ENCODE results near the gene TNPO2. TPM values are rescaled to one million over a fixed set of nuclear protein-coding genes. Genes with fewer than 3 reads are reported as not detected.

TNPO2 gene
- 10 to 100 TPM; 80.8 to 81.9 TPM for total RNA-seq

DNA sequence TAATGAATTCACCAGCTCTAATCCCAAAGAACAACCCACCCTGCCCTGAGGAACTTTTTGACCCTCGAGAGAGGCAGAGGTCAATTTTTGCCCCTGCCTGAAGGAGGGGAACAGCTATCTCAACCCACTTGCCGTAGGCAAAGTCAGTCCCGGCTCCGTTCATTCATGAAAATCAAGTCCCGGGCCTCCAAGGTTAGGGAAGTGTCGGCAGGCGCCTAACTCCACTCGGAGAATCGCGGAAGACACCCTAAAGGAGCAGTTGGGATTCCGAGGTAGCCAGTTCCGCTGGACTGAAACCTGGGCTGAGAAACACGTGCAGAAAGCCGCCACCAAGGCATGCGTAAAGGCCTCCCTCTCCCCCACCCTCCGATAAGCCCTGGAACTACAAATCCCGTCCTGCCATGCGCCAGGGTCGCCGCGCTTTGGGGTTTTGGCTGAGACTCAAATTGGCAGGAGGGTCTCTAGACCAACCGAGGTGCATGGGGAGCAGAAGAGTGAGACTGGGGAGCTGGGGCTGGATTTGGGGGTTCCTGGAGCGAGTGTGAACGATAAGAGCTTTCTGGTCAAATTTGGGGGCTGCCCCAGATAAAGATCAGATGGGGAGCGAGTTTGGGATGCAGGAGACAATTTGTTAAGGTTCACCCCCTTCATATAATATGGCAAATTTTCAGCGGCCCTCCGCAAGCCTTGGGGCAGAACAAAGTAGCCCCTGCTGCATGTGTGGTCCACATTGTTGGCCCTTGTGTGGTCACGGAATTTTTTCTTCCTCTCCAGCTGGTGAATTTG lies at the start of gene TNPO2:
TSS of gene TNPO2 (minus strand) at position 292 of the 786 bp plus-strand sequence. CDS start 2,955 bp downstream, outside the sequence.
- Mint-ChIP-seq H3K27ac (peak within 1 kb of the TSS; percentile 86), H3K4me3 (peak within 1 kb of the TSS; percentile 89), H3K9me3 (no peaks in the 10 kb centered on the region), H3K4me1 (peaks cover 18% of the 10 kb centered on the region), H3K36me3 (peaks cover 18% of the 10 kb centered on the region), H3K27me3 (no peaks in the 10 kb centered on the region)
- ATAC-seq (ENCODE audit: low read depth) (peak; percentile 28), DNase-seq (peak; percentile 74)
- POLR2A ChIA-PET = interaction anchor here (0.5 to 7.2 kb wide), 10 partner anchors 10 to 158 kb away, joined by 3 to 162 read pairs (median 6); partner anchors contain the start of genes DHPS, FBXW9, GET3 and JUNB

DNA sequence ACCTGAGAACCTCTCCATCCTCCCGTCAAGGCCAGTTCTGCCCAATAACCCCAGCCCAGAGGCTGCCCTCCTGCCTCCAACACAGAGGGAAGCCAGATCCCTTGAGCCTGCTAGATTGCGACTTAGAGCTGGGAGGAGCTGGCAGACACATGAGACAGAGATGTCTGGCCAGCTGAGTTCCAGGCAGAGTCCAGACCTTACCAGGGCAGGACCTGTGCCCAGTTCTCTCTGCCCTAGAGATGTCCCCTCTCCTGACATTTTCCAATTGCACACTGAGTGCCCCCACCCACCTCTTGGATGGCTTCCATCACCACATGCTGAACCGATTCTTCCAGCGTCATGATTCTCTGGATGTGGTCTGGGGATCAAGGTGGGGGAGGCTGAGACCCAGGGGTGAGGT lies 48.6 kb upstream of the TNPO2 start:
- POLR2A ChIA-PET = interaction anchor here (2.7 kb wide), 1 partner anchor 21 kb away, joined by 20 read pairs; the partner anchor contains the start of gene JUNB
- Mint-ChIP-seq H3K4me1 (peaks cover 8% of the 10 kb centered on the region), H3K4me3 (no peak overlapping the region), H3K36me3 (no peaks in the 10 kb centered on the region), H3K27ac (no peak overlapping the region), H3K27me3 (no peaks in the 10 kb centered on the region), H3K9me3 (no peaks in the 10 kb centered on the region)
- ATAC-seq (ENCODE audit: low read depth) = no peak
- DNase-seq = no peak

DNA sequence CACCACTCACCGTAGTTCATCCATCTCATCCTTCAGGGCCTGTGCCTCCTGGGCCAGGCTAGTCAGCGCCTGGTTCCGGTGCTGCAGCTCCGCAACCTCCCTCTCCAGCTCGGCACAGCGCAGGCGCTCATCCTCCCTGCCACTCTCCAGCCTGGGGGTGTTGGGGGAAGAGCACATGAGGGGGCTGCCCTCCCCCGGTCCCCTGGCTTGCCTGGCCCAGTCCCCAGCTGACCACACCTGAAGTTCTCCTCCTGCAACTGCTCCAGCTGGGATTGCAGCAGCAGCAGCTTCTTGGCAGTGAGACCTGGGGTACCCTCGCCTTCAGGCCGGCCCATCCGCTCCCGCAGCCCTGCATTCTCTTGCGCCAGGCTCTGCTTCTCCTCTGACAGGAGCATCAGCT lies 47.2 kb upstream of the TNPO2 start:
- Mint-ChIP-seq H3K27ac (no peak overlapping the region), H3K36me3 (no peaks in the 10 kb centered on the region), H3K9me3 (no peaks in the 10 kb centered on the region), H3K27me3 (no peaks in the 10 kb centered on the region), H3K4me3 (no peak overlapping the region), H3K4me1 (peaks cover 8% of the 10 kb centered on the region)
- ATAC-seq (ENCODE audit: low read depth) (no peak), DNase-seq (no peak)
- POLR2A ChIA-PET = interaction anchor here (0.6 kb wide), 1 partner anchor 23 kb away, joined by 3 read pairs; no protein-coding TSS in a partner anchor

DNA sequence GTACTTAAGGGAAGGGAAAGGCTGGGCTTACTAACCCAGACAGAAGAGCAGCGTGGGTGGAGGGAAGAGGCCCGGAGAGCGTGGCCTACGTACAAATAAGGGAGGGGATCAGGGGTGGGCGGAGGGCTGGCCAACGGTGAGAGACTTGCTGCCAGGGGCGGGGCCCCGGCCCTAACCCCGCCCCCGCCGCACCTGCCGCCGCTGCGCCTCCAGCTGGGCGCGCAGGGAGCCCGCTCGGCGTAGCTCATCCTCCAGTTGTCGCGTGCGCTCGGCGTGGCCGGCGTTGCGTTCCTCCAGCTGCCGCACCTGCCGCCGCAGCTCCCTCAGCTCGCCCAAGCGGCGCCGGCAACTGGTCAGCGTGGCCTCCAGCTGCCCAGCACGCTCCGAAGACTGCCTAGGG lies 46.0 kb upstream of the TNPO2 start:
- peak overlapping the region; percentile 24 for H3K4me3 Mint-ChIP-seq
- ATAC-seq (ENCODE audit: low read depth) (no peak), DNase-seq (peak; percentile 45)
- peaks cover 8% of the 10 kb centered on the region for H3K4me1 Mint-ChIP-seq
- POLR2A ChIA-PET = interaction anchor here (0.9 kb wide), 1 partner anchor 24 kb away, joined by 3 read pairs; no protein-coding TSS in a partner anchor
- no peaks in the 10 kb centered on the region for H3K9me3 Mint-ChIP-seq
- no peaks in the 10 kb centered on the region for H3K27me3 Mint-ChIP-seq
- H3K36me3 Mint-ChIP-seq = no peaks in the 10 kb centered on the region
- H3K27ac Mint-ChIP-seq = no peak overlapping the region

DNA sequence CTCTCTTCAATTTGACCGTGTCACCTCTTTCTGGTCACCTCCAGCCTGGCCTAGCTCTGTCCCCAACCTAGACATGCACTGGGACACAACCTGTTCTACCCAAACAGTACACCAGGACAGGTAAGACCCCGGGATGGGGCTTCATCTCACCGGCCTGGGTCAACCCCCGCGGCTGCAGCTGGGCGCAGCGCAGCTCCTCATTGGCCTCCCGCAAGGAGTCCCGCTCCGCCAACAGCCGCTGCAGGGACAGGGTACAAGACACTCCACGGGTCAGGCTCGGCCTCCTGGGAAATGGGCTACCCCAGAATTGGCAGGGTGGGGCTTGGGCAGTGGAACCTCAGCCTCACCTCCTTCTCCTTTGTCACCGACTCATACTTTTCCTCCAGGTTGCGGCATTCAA lies 43.9 kb upstream of the TNPO2 start:
- H3K4me3 Mint-ChIP-seq = no peak overlapping the region
- no peaks in the 10 kb centered on the region for H3K36me3 Mint-ChIP-seq
- POLR2A ChIA-PET = interaction anchor here (3.1 kb wide), 1 partner anchor 24 kb away, joined by 30 read pairs; the partner anchor contains the start of gene JUNB
- H3K9me3 Mint-ChIP-seq = no peaks in the 10 kb centered on the region
- H3K4me1 Mint-ChIP-seq = peaks cover 3% of the 10 kb centered on the region
- no peak for DNase-seq
- no peaks in the 10 kb centered on the region for H3K27me3 Mint-ChIP-seq
- no peak overlapping the region for H3K27ac Mint-ChIP-seq
- ATAC-seq (ENCODE audit: low read depth) = no peak

DNA sequence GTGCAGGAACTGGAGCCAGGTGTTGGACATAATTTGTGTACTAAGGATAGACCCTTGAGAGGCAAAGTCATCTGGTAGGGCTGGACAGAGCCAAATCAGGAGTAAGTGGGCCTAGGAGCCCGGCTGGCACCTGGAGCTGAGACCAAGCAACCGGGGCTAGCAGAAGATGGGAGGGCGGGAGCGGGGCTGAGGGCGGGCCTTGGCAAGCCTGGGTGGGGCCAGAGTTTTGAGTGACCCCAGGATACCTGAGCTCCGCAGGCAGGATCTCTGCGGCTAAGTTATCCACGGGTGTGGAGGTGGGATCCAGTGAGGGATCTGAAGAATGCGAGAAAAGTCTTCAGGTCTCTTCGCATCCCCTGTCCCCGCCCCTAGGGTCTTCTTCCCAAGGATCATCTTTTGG lies 43.4 kb upstream of the TNPO2 start:
- Mint-ChIP-seq H3K27me3 (no peaks in the 10 kb centered on the region), H3K36me3 (no peaks in the 10 kb centered on the region), H3K4me3 (no peak overlapping the region), H3K4me1 (peaks cover 3% of the 10 kb centered on the region), H3K27ac (no peak overlapping the region), H3K9me3 (no peaks in the 10 kb centered on the region)
- POLR2A ChIA-PET = interaction anchor here (0.6 to 3.1 kb wide), 3 partner anchors 25 to 105 kb away, joined by 5 to 30 read pairs (median 11); partner anchors contain the start of gene JUNB
- DNase-seq = no peak
- ATAC-seq (ENCODE audit: low read depth) = no peak

DNA sequence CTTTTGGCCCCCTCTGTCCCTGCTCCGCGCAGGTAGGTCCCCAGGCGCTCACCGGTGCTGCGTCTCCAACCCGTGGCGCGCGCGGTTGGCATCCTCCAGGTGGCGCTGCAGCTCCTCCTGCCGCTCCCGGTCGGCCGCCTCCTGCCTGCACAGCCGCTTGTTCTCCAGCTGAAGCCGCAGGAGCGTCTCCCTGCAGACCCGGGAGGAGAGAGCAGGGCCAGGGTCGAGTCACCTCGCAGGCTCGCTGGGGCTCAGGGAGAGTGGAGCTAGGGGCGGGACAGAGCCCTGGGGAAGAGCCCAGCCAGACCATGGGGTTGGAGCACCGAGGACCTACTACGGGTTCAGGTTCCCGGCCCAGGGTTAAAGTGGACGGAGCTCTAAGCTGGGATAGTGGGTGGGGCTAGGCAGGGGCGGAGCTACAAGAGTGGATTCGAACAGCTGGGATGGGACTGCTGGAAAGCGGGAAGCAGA lies 42.4 kb upstream of the TNPO2 start:
- peak overlapping the region; percentile 43 for H3K4me3 Mint-ChIP-seq
- H3K36me3 Mint-ChIP-seq = no peaks in the 10 kb centered on the region
- DNase-seq (peak; percentile 90), ATAC-seq (ENCODE audit: low read depth) (peak; percentile 83)
- H3K9me3 Mint-ChIP-seq = no peaks in the 10 kb centered on the region
- H3K27ac Mint-ChIP-seq = no peak overlapping the region
- H3K4me1 Mint-ChIP-seq = peaks cover 2% of the 10 kb centered on the region
- POLR2A ChIA-PET = interaction anchor here (0.6 to 3.1 kb wide), 8 partner anchors 12 to 407 kb away, joined by 3 to 30 read pairs (median 4); partner anchors contain the start of gene JUNB
- H3K27me3 Mint-ChIP-seq = no peaks in the 10 kb centered on the region

DNA sequence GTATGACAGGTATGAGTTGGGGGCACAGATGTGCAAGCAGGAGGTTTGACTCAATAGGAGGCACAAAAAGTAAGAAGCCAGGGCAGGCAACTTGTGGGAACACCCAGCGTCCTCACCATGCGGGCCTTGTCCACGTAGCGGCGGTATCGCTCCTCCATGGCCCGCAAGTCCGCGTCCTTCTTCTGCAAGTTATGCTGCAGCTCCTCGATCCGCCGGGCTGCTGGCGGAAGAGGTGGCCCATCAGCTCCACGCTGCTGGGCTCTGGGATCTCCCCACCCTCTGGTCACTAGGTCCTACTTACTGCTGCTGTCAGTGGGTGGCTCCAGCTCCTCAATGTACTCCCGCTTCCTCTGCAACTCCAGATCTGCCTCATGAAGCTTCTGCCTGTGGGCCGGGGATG lies 41.0 kb upstream of the TNPO2 start:
- H3K9me3 Mint-ChIP-seq = no peaks in the 10 kb centered on the region
- no peak overlapping the region for H3K4me3 Mint-ChIP-seq
- ATAC-seq (ENCODE audit: low read depth) (no peak), DNase-seq (no peak)
- POLR2A ChIA-PET = interaction anchor here (1.8 kb wide), 1 partner anchor 31 kb away, joined by 4 read pairs; no protein-coding TSS in a partner anchor
- no peaks in the 10 kb centered on the region for H3K27me3 Mint-ChIP-seq
- peaks cover 2% of the 10 kb centered on the region for H3K4me1 Mint-ChIP-seq
- H3K36me3 Mint-ChIP-seq = no peaks in the 10 kb centered on the region
- no peak overlapping the region for H3K27ac Mint-ChIP-seq

DNA sequence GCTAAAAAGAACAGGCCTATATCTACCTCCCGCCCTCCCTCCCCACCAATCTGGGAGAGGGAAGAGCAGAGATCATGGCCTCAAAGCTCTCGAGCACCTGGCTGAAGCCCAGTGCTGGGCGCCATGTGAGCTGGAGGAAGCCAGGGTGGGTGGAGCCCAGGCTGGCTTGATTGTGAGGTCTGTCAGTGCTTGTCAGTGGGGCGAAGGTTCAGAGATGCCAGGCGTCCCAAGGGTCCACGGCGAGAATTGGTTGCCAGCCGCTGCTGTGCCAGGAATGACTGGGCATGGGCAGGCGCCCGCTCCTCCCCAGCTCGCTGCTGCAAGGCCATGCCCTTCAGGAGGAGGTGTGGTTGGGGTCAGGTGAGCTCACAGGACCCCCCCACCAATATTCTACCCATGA lies 39.4 kb upstream of the TNPO2 start:
- no peak overlapping the region for H3K27ac Mint-ChIP-seq
- DNase-seq (no peak), ATAC-seq (ENCODE audit: low read depth) (no peak)
- H3K36me3 Mint-ChIP-seq = no peaks in the 10 kb centered on the region
- H3K9me3 Mint-ChIP-seq = no peaks in the 10 kb centered on the region
- POLR2A ChIA-PET = interaction anchor here (0.5 to 1.2 kb wide), 2 partner anchors 38 to 110 kb away, joined by 3 to 4 read pairs; no protein-coding TSS in a partner anchor
- no peak overlapping the region for H3K4me3 Mint-ChIP-seq
- peaks cover 3% of the 10 kb centered on the region for H3K4me1 Mint-ChIP-seq
- no peaks in the 10 kb centered on the region for H3K27me3 Mint-ChIP-seq

DNA sequence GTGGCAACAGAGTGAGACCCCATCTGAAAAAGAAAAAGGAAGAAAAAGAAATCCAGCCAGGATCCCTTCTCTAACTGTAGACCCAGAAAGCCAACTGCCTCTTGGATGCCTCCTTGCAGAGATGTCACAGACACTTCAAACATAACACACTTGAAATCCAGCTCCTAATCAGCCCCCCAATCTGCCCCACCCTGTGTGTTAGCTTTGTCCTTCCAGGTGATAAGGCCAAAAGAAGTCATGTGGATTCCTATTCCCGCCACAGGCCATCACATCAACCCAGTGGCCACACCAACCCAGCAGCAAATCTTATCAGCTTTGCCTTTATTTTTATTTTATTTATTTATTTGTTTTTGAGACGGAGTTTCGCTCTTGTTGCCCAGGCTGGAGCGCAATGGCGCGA lies 36.0 kb upstream of the TNPO2 start:
- Mint-ChIP-seq H3K27ac (no peak overlapping the region), H3K9me3 (no peaks in the 10 kb centered on the region), H3K36me3 (no peaks in the 10 kb centered on the region), H3K4me1 (peaks cover 2% of the 10 kb centered on the region), H3K4me3 (no peak overlapping the region), H3K27me3 (no peaks in the 10 kb centered on the region)
- POLR2A ChIA-PET = interaction anchor here (0.5 to 1.9 kb wide), 3 partner anchors 33 to 152 kb away, joined by 3 to 7 read pairs (median 3); no protein-coding TSS in a partner anchor
- DNase-seq (no peak), ATAC-seq (ENCODE audit: low read depth) (no peak)

DNA sequence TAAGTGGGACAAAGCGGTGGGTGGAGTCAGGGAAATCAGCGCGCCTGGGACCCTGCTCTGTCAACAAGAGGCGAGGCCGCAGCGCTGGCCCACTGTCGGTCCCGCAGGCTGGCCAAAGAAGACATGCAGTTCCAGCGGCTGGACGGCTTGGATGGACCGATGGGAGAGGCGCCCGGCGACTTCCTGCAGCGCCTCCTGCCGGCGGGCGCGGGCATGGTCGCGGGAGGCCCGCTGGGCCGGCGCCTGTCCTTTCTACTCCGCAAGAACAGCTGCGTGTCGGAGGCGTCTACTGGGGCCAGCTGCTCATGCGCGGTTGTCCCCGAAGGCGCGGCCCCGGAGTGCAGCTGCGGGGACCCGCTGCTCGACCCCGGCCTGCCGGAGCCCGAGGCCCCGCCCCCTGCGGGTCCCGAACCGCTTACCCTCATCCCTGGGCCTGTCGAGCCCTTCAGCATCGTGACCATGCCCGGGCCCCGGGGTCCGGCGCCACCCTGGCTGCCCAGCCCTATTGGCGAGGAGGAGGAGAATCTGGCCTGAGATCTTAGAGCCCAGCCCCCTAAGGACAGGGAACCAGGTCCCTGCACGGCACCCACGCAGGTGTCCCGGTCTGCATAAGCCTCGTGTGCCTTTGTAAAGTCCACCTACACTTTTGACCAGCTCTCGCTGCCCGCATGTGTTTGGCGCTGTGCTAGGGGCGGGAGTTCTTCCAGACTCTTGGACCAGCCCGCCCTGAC lies 34.0 kb upstream of the TNPO2 start:
- Mint-ChIP-seq H3K9me3 (no peaks in the 10 kb centered on the region), H3K27ac (no peak overlapping the region), H3K4me3 (peak overlapping the region; percentile 59), H3K4me1 (peaks cover 2% of the 10 kb centered on the region), H3K36me3 (no peaks in the 10 kb centered on the region), H3K27me3 (peaks cover 9% of the 10 kb centered on the region)
- POLR2A ChIA-PET = interaction anchor here (0.5 to 2.1 kb wide), 5 partner anchors 14 to 356 kb away, joined by 3 to 7 read pairs (median 6); no protein-coding TSS in a partner anchor
- ATAC-seq (ENCODE audit: low read depth) (peak; percentile 82), DNase-seq (peak; percentile 86)

DNA sequence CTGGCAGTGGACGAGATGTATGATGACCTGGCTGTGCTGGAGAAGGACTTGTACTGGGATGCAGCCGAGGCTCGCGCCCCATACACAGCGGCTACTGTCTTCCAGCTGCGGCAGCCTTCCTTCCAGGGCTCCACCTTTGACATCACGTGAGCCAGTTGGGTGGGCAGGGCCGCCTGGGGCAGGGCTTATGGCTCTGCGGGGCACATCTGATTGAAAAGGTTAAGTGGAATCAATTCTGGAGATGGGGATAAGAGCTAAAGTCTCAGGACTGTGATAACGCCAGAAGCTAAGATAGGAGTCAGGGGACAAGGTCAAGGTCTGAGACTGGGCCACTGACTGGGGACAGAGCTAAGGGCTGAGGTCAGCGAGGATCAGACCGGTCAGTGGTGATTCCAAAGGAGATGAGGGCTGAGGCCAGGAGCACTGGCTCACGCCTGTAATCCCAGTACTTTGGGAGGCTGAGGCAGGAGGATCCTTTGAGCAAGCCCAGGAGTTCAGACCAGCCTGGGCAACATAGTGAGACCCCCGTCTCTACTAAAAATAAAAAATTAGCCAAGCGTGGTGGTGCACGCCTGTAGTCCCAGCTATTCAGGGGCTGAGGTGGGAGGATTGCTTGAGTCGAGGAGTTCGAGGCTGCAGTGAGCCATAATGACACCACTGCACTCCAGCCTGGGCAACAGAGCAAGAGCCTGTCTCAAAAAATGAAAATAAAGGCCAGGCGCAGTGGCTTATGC lies 32.6 kb upstream of the TNPO2 start:
- H3K4me1 Mint-ChIP-seq = peaks cover 2% of the 10 kb centered on the region
- no peak overlapping the region for H3K27ac Mint-ChIP-seq

More for the DNA sequence above, 32.6 kb upstream of the TNPO2 start:
- Mint-ChIP-seq H3K9me3 (no peaks in the 10 kb centered on the region), H3K4me3 (no peak overlapping the region), H3K27me3 (peaks cover 14% of the 10 kb centered on the region), H3K36me3 (no peaks in the 10 kb centered on the region)
- POLR2A ChIA-PET = interaction anchor here (2.1 kb wide), 1 partner anchor 23 kb away, joined by 6 read pairs; no protein-coding TSS in a partner anchor
- ATAC-seq (ENCODE audit: low read depth) (no peak), DNase-seq (no peak)
